HCT116 (cell line): ENCODE measurements around the gene CS. TPM values are rescaled to one million over a fixed set of nuclear protein-coding genes. Genes with fewer than 3 reads are reported as not detected.

ENCODE experiments used
- ATAC-seq: fragments of 200-7000 bp; cut with Tn5 transposase; 2 replicates; pipeline ENCODE4 v1.9.1; 2020; ENCODE audit warnings: mild to moderate bottlenecking, moderate library complexity
- BruUV-seq: library from RNA; stranded (reverse); fragments of 400-500 nt; replicated peaks from 2 replicates; lab custom pipeline; 2021; lab: Mats Ljungman, UMichigan
- CTCF ChIA-PET: fragments of 300-600 bp; sonication (Branson Sonifier 250); formaldehyde crosslinking; loops from one replicate; lab custom pipeline; 2021; ENCODE audit warnings: antibody characterized with exemption; lab: Charles Lee
- POLR2A ChIA-PET: fragments of 300-600, 350-600 bp; sonication (Branson Sonifier 250); formaldehyde crosslinking; loops from one replicate; lab custom pipeline; 2021; ENCODE audit warnings: antibody characterized with exemption; lab: Charles Lee
- RAD21 ChIA-PET, 2 experiments: fragments of 300-600 bp; sonication (Branson Sonifier 250); formaldehyde crosslinking; loops; one replicate each; lab custom pipeline; 2023; ENCODE audit warnings: low total read pairs in 2 of 2; ENCODE audit not compliant: uncharacterized antibody in 2 of 2, unreplicated experiment in 2 of 2, low non-redundant PET in 1 of 2; lab: Charles Lee
- DNase-seq: peaks from one replicate; pipeline ENCODE4 v3.0.0-alpha.2; 2010; ENCODE audit warnings: low read depth, low spot score
- H2AFZ ChIP-seq: fragments of 200-600 bp; shearing (Covaris generic), sonication (generic); 2 replicates; pipeline ENCODE4 v1.6.1; 2017; ENCODE audit warnings: low read depth, mixed run types, mixed read lengths, antibody characterized with exemption, low read length; ENCODE audit not compliant: poor library complexity, severe bottlenecking
- H3K27ac ChIP-seq: 2 replicates; pipeline ENCODE4 v1.5.1; 2012; ENCODE audit warnings: low read depth, low read length
- H3K27me3 ChIP-seq: fragments of 200-600 bp; sonication (generic); 2 replicates; pipeline ENCODE4 v1.6.1; 2016; ENCODE audit warnings: mixed run types, low read length, mixed read lengths; ENCODE audit not compliant: insufficient read depth
- H3K36me3 ChIP-seq, 2 experiments: fragments of 200-500 bp in 1 of 2; fragments of 200-600 bp in 1 of 2; sonication (Bioruptor generic) in 1 of 2; sonication (generic) in 1 of 2; 2 replicates each; pipeline versions ENCODE4 v1.5.1 to v1.6.1; 2014 to 2016; ENCODE audit warnings: low read length in 2 of 2, inconsistent platforms in 1 of 2, mixed read lengths in 1 of 2, mixed run types in 1 of 2; ENCODE audit not compliant: insufficient read depth in 2 of 2, control insufficient read depth in 1 of 2
- H3K4me1 ChIP-seq, 2 experiments: fragments of 200-600 bp in 1 of 2; sonication (generic) in 1 of 2; 2 replicates each; pipeline versions ENCODE4 v1.5.1 to v1.6.1; 2012 to 2017; ENCODE audit warnings: low read length in 2 of 2, inconsistent platforms in 1 of 2, mild to moderate bottlenecking in 1 of 2, mixed read lengths in 1 of 2, mixed run types in 1 of 2, moderate library complexity in 1 of 2; ENCODE audit not compliant: insufficient read depth in 2 of 2, control insufficient read depth in 1 of 2
- H3K4me2 ChIP-seq: fragments of 200-600 bp; sonication (generic); 2 replicates; pipeline ENCODE4 v1.6.1; 2017; ENCODE audit warnings: mixed run types, low read length, mixed read lengths
- H3K4me3 ChIP-seq, 2 experiments: fragments of 200-600 bp in 1 of 2; sonication (generic) in 1 of 2; replicated peaks in 1 of 2; 2 replicates each; pipeline ENCODE4 v1.5.1; 2011 to 2016; ENCODE audit warnings: low read length in 2 of 2, control low read depth in 1 of 2, low read depth in 1 of 2, mild to moderate bottlenecking in 1 of 2, mixed read lengths in 1 of 2, mixed run types in 1 of 2
- H3K79me2 ChIP-seq: fragments of 200-600 bp; sonication (generic); 2 replicates; pipeline ENCODE4 v1.6.1; 2017; ENCODE audit warnings: mild to moderate bottlenecking, mixed run types, low read length, moderate library complexity, mixed read lengths; ENCODE audit not compliant: insufficient read depth
- H3K9ac ChIP-seq: fragments of 200-600 bp; sonication (generic); 2 replicates; pipeline ENCODE4 v1.6.1; 2016; ENCODE audit warnings: low read length, mixed read lengths
- H3K9me2 ChIP-seq: fragments of 200-600 bp; sonication (generic), shearing (Covaris generic); 2 replicates; pipeline ENCODE4 v1.6.1; 2017; ENCODE audit warnings: mixed run types, mild to moderate bottlenecking, moderate library complexity; ENCODE audit not compliant: insufficient read depth
- H3K9me3 ChIP-seq, 2 experiments: fragments of 200-500 bp in 1 of 2; fragments of 200-600 bp in 1 of 2; sonication (Bioruptor generic) in 1 of 2; sonication (generic) in 1 of 2; 2 replicates each; pipeline ENCODE4 v1.6.1; 2014 to 2017; ENCODE audit warnings: low read length in 2 of 2, mixed read lengths in 2 of 2, inconsistent platforms in 1 of 2, low read depth in 1 of 2, mild to moderate bottlenecking in 1 of 2, mixed run types in 1 of 2, moderate library complexity in 1 of 2; ENCODE audit not compliant: control insufficient read depth in 1 of 2, insufficient read depth in 1 of 2
- H4K20me1 ChIP-seq: fragments of 200-600 bp; sonication (generic), shearing (Covaris generic); 2 replicates; pipeline ENCODE4 v1.6.1; 2017; ENCODE audit warnings: mixed run types, mild to moderate bottlenecking, moderate library complexity; ENCODE audit not compliant: insufficient read depth
- CBX3 ChIP-seq: IDR thresholded peaks from 2 replicates; pipeline ENCODE4 v1.6.1; 2012; ENCODE audit warnings: low read depth
- CEBPB ChIP-seq: IDR thresholded peaks from 2 replicates; pipeline ENCODE4 v1.6.1; 2012; ENCODE audit warnings: low read depth
- CTCF ChIP-seq, 3 experiments: fragments of 200-600 bp in 1 of 3; sonication (generic) in 1 of 3; IDR thresholded peaks in 2 of 3; conservative IDR thresholded peaks in 1 of 3; 2 replicates each; pipeline ENCODE4 v1.5.1; 2012 to 2017; ENCODE audit warnings: low read depth in 2 of 3, low read length in 2 of 3, antibody characterized with exemption in 1 of 3, borderline replicate concordance in 1 of 3, control low read depth in 1 of 3, mild to moderate bottlenecking in 1 of 3, mixed read lengths in 1 of 3, mixed run types in 1 of 3, moderate library complexity in 1 of 3; ENCODE audit not compliant: insufficient read depth in 1 of 3
- EGR1 ChIP-seq: IDR thresholded peaks from 2 replicates; pipeline ENCODE4 v1.6.1; 2012; ENCODE audit warnings: low read depth
- ELF1 ChIP-seq: IDR thresholded peaks from 2 replicates; pipeline ENCODE4 v1.6.1; 2012; ENCODE audit warnings: low read depth, borderline replicate concordance
- EZH2 ChIP-seq: fragments of 200-600 bp; sonication (generic); IDR thresholded peaks from 2 replicates; pipeline ENCODE4 v1.6.1; 2017; ENCODE audit warnings: antibody characterized with exemption, mixed run types
- JUND ChIP-seq: IDR thresholded peaks from 2 replicates; pipeline ENCODE4 v1.6.1; 2012
- MAX ChIP-seq: IDR thresholded peaks from 2 replicates; pipeline ENCODE4 v1.6.1; 2012
- POLR2A ChIP-seq: IDR thresholded peaks from 2 replicates; pipeline ENCODE4 v1.7.0; 2011; ENCODE audit warnings: borderline replicate concordance; ENCODE audit not compliant: insufficient read depth, insufficient read length; ENCODE audit errors: extremely low read depth
- POLR2AphosphoS5 ChIP-seq: IDR thresholded peaks from 2 replicates; pipeline ENCODE4 v1.6.1; 2011; ENCODE audit warnings: mild to moderate bottlenecking, low read depth, low read length, moderate library complexity
- RAD21 ChIP-seq: IDR thresholded peaks from 2 replicates; pipeline ENCODE4 v1.6.1; 2012; ENCODE audit warnings: low read depth, mild to moderate bottlenecking
- REST ChIP-seq: IDR thresholded peaks from 2 replicates; pipeline ENCODE4 v1.6.1; 2012; ENCODE audit warnings: low read depth
- SIN3A ChIP-seq: IDR thresholded peaks from 2 replicates; pipeline ENCODE4 v1.6.1; 2012; ENCODE audit warnings: low read depth
- TCF7L2 ChIP-seq: IDR thresholded peaks from 2 replicates; pipeline ENCODE4 v1.7.0; 2011; ENCODE audit warnings: borderline replicate concordance, inconsistent platforms; ENCODE audit not compliant: insufficient read depth, insufficient read length; ENCODE audit errors: extremely low read depth
- YY1 ChIP-seq: IDR thresholded peaks from 2 replicates; pipeline ENCODE4 v1.6.1; 2011; ENCODE audit warnings: low read length, low read depth, moderate library complexity, mild to moderate bottlenecking; ENCODE audit not compliant: insufficient replicate concordance; ENCODE audit errors: extremely low read depth
- ZFX ChIP-seq: fragments of 450-650 bp; IDR thresholded peaks from 2 replicates; pipeline ENCODE4 v1.6.1; 2017
- ZNF274 ChIP-seq: fragments of 200-500 bp; sonication (Bioruptor generic); IDR thresholded peaks from 2 replicates; pipeline ENCODE4 v1.6.1; 2014; ENCODE audit warnings: mild to moderate bottlenecking, low read depth, low read length, inconsistent platforms
- intact Hi-C: fragments of 100-400 bp; cut with micrococcal nuclease; formaldehyde crosslinking; loops from 2 replicates; pipeline ENCODE4 v1.10.0; 2022
- total RNA-seq: library from RNA; stranded (reverse); gene quantifications from one replicate; pipeline ENCODE4 v1.2.1, GENCODE V29; 2021; ENCODE audit not compliant: unreplicated experiment

CS gene
- total RNA-seq, 1 experiment from 2014 or later, result 270 TPM

GRCh38 chr12:56221757-56222530 is 78.2 kb downstream of the CS start, which contains the start of gene RNF41:
Gene RNF41, minus strand, starts transcription at chr12:56221922. Its CDS starts 7,875 bp downstream, at chr12:56214047.
- peak within 1 kb of the TSS; percentile 94 for H3K4me2 ChIP-seq
- H3K27ac ChIP-seq, result peak within 1 kb of the TSS; percentile 82
- peak within 1 kb of the TSS; percentile 91 to 92 for H3K4me3 ChIP-seq
- intact Hi-C loops, result loop anchor here (5.0 kb wide), 1 partner anchor 35 kb away; the partner anchor contains the start of gene ANKRD52
- no peaks in the 10 kb centered on the region for H3K9me3 ChIP-seq
- H4K20me1 ChIP-seq, result no peaks in the 10 kb centered on the region
- RAD21 ChIA-PET, result interaction anchor here in 1 of 2 experiments (0.6 to 0.9 kb wide), 2 partner anchors 16 to 64 kb away, joined by 5 to 6 read pairs; partner anchors contain the start of gene MYL6
- TF ChIP-seq CBX3, result no peak
- TF ChIP-seq ZNF274, result no peak
- no peak for TF ChIP-seq EGR1
- TF ChIP-seq POLR2AphosphoS5, result peak; percentile 95
- TF ChIP-seq RAD21, result no peak
- TF ChIP-seq CEBPB, result no peak
- TF ChIP-seq YY1, result no peak
- peak; percentile 74; the same call in 1 of the 2 replicates for TF ChIP-seq ZFX
- no peak for TF ChIP-seq ELF1
- TF ChIP-seq TCF7L2, result peak; percentile 22
- no peak for TF ChIP-seq CTCF (IDR thresholded peaks at IDR 0.05 in 2 of 3, conservative IDR thresholded peaks at IDR 0.05 in 1 of 3; ENCODE audit: borderline replicate concordance in 1 of 3, insufficient read depth in 1 of 3, low read depth in 2 of 3, low read length in 2 of 3)
- TF ChIP-seq EZH2, result no peak
- TF ChIP-seq JUND, result no peak
- TF ChIP-seq REST, result no peak
- peak; percentile 86; the same call in 1 of the 2 replicates for TF ChIP-seq SIN3A
- TF ChIP-seq POLR2A, result peak; percentile 79
- peak; percentile 70 for TF ChIP-seq MAX
- CTCF ChIA-PET, result interaction anchor here (0.8 to 2.6 kb wide), 9 partner anchors 11 to 483 kb away, joined by 3 to 16 read pairs (median 5); partner anchors contain the start of genes SMARCC2 and ZC3H10
- H2AFZ ChIP-seq, result peak within 1 kb of the TSS; percentile 35
- peak within 1 kb of the TSS; percentile 83 for H3K9ac ChIP-seq
- H3K4me1 ChIP-seq, result peaks cover 8 to 35% of the 10 kb centered on the region in 2 experiments; a peak in 3 of 4 replicates
- peaks cover 15% of the 10 kb centered on the region for H3K79me2 ChIP-seq
- ATAC-seq (peak; percentile 81), DNase-seq (peak; percentile 89)
- TSS peak; percentile 64 for BruUV-seq
- no peaks in the 10 kb centered on the region; a peak in 1 of 4 replicates for H3K36me3 ChIP-seq
- no peaks in the 10 kb centered on the region for H3K9me2 ChIP-seq
- no peaks in the 10 kb centered on the region for H3K27me3 ChIP-seq
- POLR2A ChIA-PET, result interaction anchor here (0.7 to 2.5 kb wide), 19 partner anchors 12 to 503 kb away, joined by 3 to 13 read pairs (median 4); partner anchors contain the start of genes ANKRD52, CNPY2, COQ10A and ESYT1
